GM12892 (cell line): Measurements from ENCODE around the gene RAB23.
A peak's percentile ranks its signal among the peaks of the same experiment; 100 is the strongest.
"Not testable (repeated sequence)": the region's sequence is repeated elsewhere in the genome, so short reads cannot be mapped to it uniquely, and the experiment has no call there.

Source experiments
- DNase-seq: peaks from one replicate; pipeline ENCODE4 v3.0.0; 2011; ENCODE audit not compliant: insufficient read length
- FAIRE-seq: peaks from 2 replicates; lab custom pipeline; 2011; peaks lifted over from hg19 to GRCh38; lab: Jason Lieb, UNC
- POLR2A ChIP-seq: IDR thresholded peaks from 2 replicates; pipeline ENCODE4 v1.6.1; 2011; ENCODE audit warnings: low read depth, low read length, control low read depth
- POLR2AphosphoS5 ChIP-seq: IDR thresholded peaks from 2 replicates; pipeline ENCODE4 v1.6.1; 2011; ENCODE audit warnings: low read depth, low read length, control low read depth
- TAF1 ChIP-seq: IDR thresholded peaks from 2 replicates; pipeline ENCODE4 v1.6.1; 2011; ENCODE audit warnings: low read depth, mild to moderate bottlenecking, control low read depth, low read length, borderline replicate concordance

The RAB23 gene

GRCh38 chr6:57256541-57256940 is 34.4 kb upstream of the RAB23 start:
- TF ChIP-seq TAF1 (no peak), POLR2A (no peak), POLR2AphosphoS5 (no peak)
- no peak for DNase-seq
- FAIRE-seq, result no peak

GRCh38 chr6:57255451-57256169 is 33.5 kb upstream of the RAB23 start:
- DNase-seq, result no peak
- TF ChIP-seq TAF1, result no peak
- TF ChIP-seq POLR2A, result no peak
- no peak for TF ChIP-seq POLR2AphosphoS5
- no peak for FAIRE-seq

GRCh38 chr6:57254055-57254717 is 32.1 kb upstream of the RAB23 start:
- TF ChIP-seq POLR2AphosphoS5 (no peak), TAF1 (no peak), POLR2A (no peak)

GRCh38 chr6:57252975-57253374 is 30.9 kb upstream of the RAB23 start:
- no peak for FAIRE-seq
- no peak for DNase-seq
- TF ChIP-seq TAF1, result no peak
- TF ChIP-seq POLR2AphosphoS5, result no peak
- TF ChIP-seq POLR2A, result no peak

More at GRCh38 chr6:57254055-57254717, 32.1 kb upstream of the RAB23 start:
- FAIRE-seq (peak; percentile 62), DNase-seq (no peak)

- TF ChIP-seq POLR2AphosphoS5 (no peak), POLR2A (no peak), TAF1 (no peak)
- no peak for FAIRE-seq
Observed at GRCh38 chr6:57252137-57252536, 30.0 kb upstream of the RAB23 start.

GRCh38 chr6:57250348-57250747 is 28.2 kb upstream of the RAB23 start:
- FAIRE-seq, result no peak
- DNase-seq, result no peak
- TF ChIP-seq TAF1 (no peak), POLR2AphosphoS5 (no peak), POLR2A (no peak)

More at GRCh38 chr6:57252137-57252536, 30.0 kb upstream of the RAB23 start:
- no peak for DNase-seq

GRCh38 chr6:57248311-57248895 is 26.3 kb upstream of the RAB23 start:
- no peak for FAIRE-seq
- no peak for DNase-seq

GRCh38 chr6:57247603-57248002 is 25.5 kb upstream of the RAB23 start:
- no peak for DNase-seq
- TF ChIP-seq TAF1 (no peak), POLR2AphosphoS5 (no peak), POLR2A (no peak)
- FAIRE-seq, result no peak

More at GRCh38 chr6:57248311-57248895, 26.3 kb upstream of the RAB23 start:
- TF ChIP-seq TAF1, result no peak
- TF ChIP-seq POLR2AphosphoS5, result no peak
- no peak for TF ChIP-seq POLR2A

- no peak for DNase-seq
- no peak for TF ChIP-seq POLR2A
- no peak for FAIRE-seq
Observed at GRCh38 chr6:57246307-57246706, 24.2 kb upstream of the RAB23 start.

- TF ChIP-seq POLR2AphosphoS5, result no peak
- no peak for TF ChIP-seq TAF1
- no peak for TF ChIP-seq POLR2A
- FAIRE-seq (no peak), DNase-seq (no peak)
Observed at GRCh38 chr6:57243954-57244353, 21.8 kb upstream of the RAB23 start.

GRCh38 chr6:57243526-57243925 is 21.4 kb upstream of the RAB23 start:
- DNase-seq, FAIRE-seq: not testable (repeated sequence)

GRCh38 chr6:57242505-57242904 is 20.4 kb upstream of the RAB23 start:
- TF ChIP-seq TAF1 (no peak), POLR2AphosphoS5 (no peak), POLR2A (no peak)
- no peak for FAIRE-seq
- DNase-seq, result no peak
